H1 (cell line): Measurements from ENCODE around the gene RHBDD2. TPM values are rescaled to one million over a fixed set of nuclear protein-coding genes. Genes with fewer than 3 reads are reported as not detected.

Experiments
- CTCF ChIA-PET: fragments of 300-600 bp; sonication (Branson Sonifier 250); formaldehyde crosslinking; loops from one replicate; lab custom pipeline; 2021; ENCODE audit not compliant: partially characterized antibody; lab: Charles Lee
- POLR2A ChIA-PET: fragments of 300-600 bp; sonication (Branson Sonifier 250); formaldehyde crosslinking; loops from one replicate; lab custom pipeline; 2021; ENCODE audit warnings: inconsistent platforms; ENCODE audit not compliant: partially characterized antibody; lab: Charles Lee
- DNase-seq, 2 experiments: peaks; one replicate each; pipeline versions ENCODE4 v3.0.0 to v3.0.0-alpha.2; 2010 to 2022; ENCODE audit warnings: low spot score in 2 of 2, low read depth in 1 of 2, mixed read lengths in 1 of 2
- FAIRE-seq: peaks from 2 replicates; lab custom pipeline; 2011; peaks lifted over from hg19 to GRCh38; lab: Jason Lieb, UNC
- H2AFZ ChIP-seq: 2 replicates; pipeline ENCODE4 v1.8.1; 2012; ENCODE audit warnings: low read length, inconsistent platforms
- H2AK5ac ChIP-seq: 2 replicates; pipeline ENCODE4 v1.6.1; 2013; ENCODE audit warnings: low read depth, low read length
- H2BK120ac ChIP-seq: replicated peaks from 2 replicates; pipeline ENCODE3; 2013; ENCODE audit warnings: low read depth, low read length, inconsistent platforms
- H2BK12ac ChIP-seq: 2 replicates; pipeline ENCODE4 v1.6.1; 2013; ENCODE audit warnings: low read depth, low read length
- H2BK15ac ChIP-seq: 2 replicates; pipeline ENCODE4 v1.6.1; 2013; ENCODE audit warnings: low read length
- H2BK20ac ChIP-seq: 2 replicates; pipeline ENCODE4 v1.6.1; 2013; ENCODE audit warnings: low read length
- H2BK5ac ChIP-seq: 2 replicates; pipeline ENCODE4 v1.6.1; 2013; ENCODE audit warnings: low read depth, low read length
- H3K14ac ChIP-seq: 2 replicates; pipeline ENCODE4 v1.6.1; 2013; ENCODE audit warnings: inconsistent platforms; ENCODE audit not compliant: insufficient read length
- H3K18ac ChIP-seq: 2 replicates; pipeline ENCODE4 v1.6.1; 2013; ENCODE audit warnings: low read length; ENCODE audit errors: extremely low read depth
- H3K23ac ChIP-seq: 2 replicates; pipeline ENCODE4 v1.6.1; 2013; ENCODE audit warnings: inconsistent platforms; ENCODE audit not compliant: insufficient read length
- H3K23me2 ChIP-seq: 2 replicates; pipeline ENCODE4 v1.6.1; 2013; ENCODE audit warnings: low read depth, low read length
- H3K27ac ChIP-seq: 2 replicates; pipeline ENCODE4 v1.6.1; 2011; ENCODE audit warnings: low read depth, low read length, inconsistent platforms
- H3K27me3 ChIP-seq, 4 experiments: replicated peaks in 1 of 4; 1 replicate in 1 of 4; 2 replicates in 3 of 4; pipeline versions ENCODE4 v1.6.1 to v1.8.1; 2011 to 2013; ENCODE audit warnings: low read length in 3 of 4, mild to moderate bottlenecking in 3 of 4, inconsistent platforms in 2 of 4, mixed read lengths in 2 of 4, moderate library complexity in 1 of 4; ENCODE audit not compliant: control insufficient read depth in 3 of 4, insufficient read depth in 3 of 4; ENCODE audit errors: extremely low read depth in 1 of 4
- H3K36me3 ChIP-seq, 4 experiments: 2 replicates each; pipeline versions ENCODE4 v1.6.1 to v1.8.1; 2011 to 2013; ENCODE audit warnings: mild to moderate bottlenecking in 4 of 4, low read length in 3 of 4, moderate library complexity in 2 of 4, control low read depth in 1 of 4, inconsistent platforms in 1 of 4; ENCODE audit not compliant: insufficient read depth in 4 of 4, control insufficient read depth in 2 of 4
- H3K4ac ChIP-seq: replicated peaks from 2 replicates; pipeline ENCODE3; 2013; ENCODE audit warnings: low read length, low read depth, mixed read lengths, inconsistent platforms; ENCODE audit not compliant: insufficient read length
- H3K4me1 ChIP-seq, 4 experiments: replicated peaks in 1 of 4; 1 replicate in 1 of 4; 2 replicates in 3 of 4; pipeline versions ENCODE4 v1.6.1 to v1.8.1; 2011 to 2013; ENCODE audit warnings: low read length in 3 of 4, inconsistent platforms in 2 of 4, mixed read lengths in 1 of 4; ENCODE audit not compliant: insufficient read depth in 4 of 4, control insufficient read depth in 3 of 4
- H3K4me2 ChIP-seq, 2 experiments: 2 replicates each; pipeline versions ENCODE4 v1.6.1 to v1.8.1; 2011 to 2013; ENCODE audit warnings: low read depth in 2 of 2, low read length in 2 of 2, control low read depth in 1 of 2, inconsistent platforms in 1 of 2, mild to moderate bottlenecking in 1 of 2; ENCODE audit not compliant: insufficient read depth in 1 of 2
- H3K4me3 ChIP-seq, 4 experiments: fragments of 200-600, 300-600 bp in 1 of 4; sonication (generic), shearing (Covaris generic), sonication (Bioruptor Twin) in 1 of 4; 2 replicates each; pipeline versions ENCODE4 v1.5.1 to v1.8.1; 2011 to 2016; ENCODE audit warnings: low read length in 4 of 4, low read depth in 3 of 4, control low read depth in 2 of 4, inconsistent platforms in 2 of 4, mild to moderate bottlenecking in 2 of 4, mixed read lengths in 1 of 4, moderate library complexity in 1 of 4; ENCODE audit not compliant: insufficient read depth in 2 of 4; ENCODE audit errors: extremely low read depth in 1 of 4
- H3K56ac ChIP-seq: replicated peaks from 2 replicates; pipeline ENCODE3; 2013; ENCODE audit warnings: low read depth, mild to moderate bottlenecking, mixed read lengths, low read length, inconsistent platforms; ENCODE audit not compliant: insufficient read length
- H3K79me1 ChIP-seq: 2 replicates; pipeline ENCODE4 v1.6.1; 2013; ENCODE audit warnings: low read depth, low read length, control low read depth
- H3K79me2 ChIP-seq, 2 experiments: 2 replicates each; pipeline versions ENCODE4 v1.6.1 to v1.8.1; 2012 to 2013; ENCODE audit warnings: low read length in 2 of 2, mild to moderate bottlenecking in 2 of 2, inconsistent platforms in 1 of 2; ENCODE audit not compliant: insufficient read depth in 2 of 2, control insufficient read depth in 1 of 2
- H3K9ac ChIP-seq, 4 experiments: replicated peaks in 1 of 4; 1 replicate in 1 of 4; 2 replicates in 3 of 4; pipeline versions ENCODE4 v1.6.1 to v1.8.1; 2011 to 2013; ENCODE audit warnings: low read depth in 3 of 4, low read length in 3 of 4, control low read depth in 2 of 4, mild to moderate bottlenecking in 2 of 4, moderate library complexity in 2 of 4, inconsistent platforms in 1 of 4; ENCODE audit errors: extremely low read depth in 1 of 4
- H3K9me3 ChIP-seq, 2 experiments: 2 replicates each; pipeline versions ENCODE4 v1.6.1 to v1.8.1; 2012 to 2013; ENCODE audit warnings: mild to moderate bottlenecking in 2 of 2, moderate library complexity in 2 of 2, control low read depth in 1 of 2, inconsistent platforms in 1 of 2, low read depth in 1 of 2, low read length in 1 of 2, mixed read lengths in 1 of 2; ENCODE audit not compliant: insufficient read depth in 2 of 2
- H4K20me1 ChIP-seq, 2 experiments: replicated peaks in 1 of 2; 2 replicates each; pipeline versions ENCODE3 to v1.8.1; 2011 to 2013; ENCODE audit warnings: inconsistent platforms in 2 of 2, low read length in 2 of 2, mild to moderate bottlenecking in 1 of 2; ENCODE audit not compliant: insufficient read depth in 2 of 2, control insufficient read depth in 1 of 2
- H4K5ac ChIP-seq: 2 replicates; pipeline ENCODE4 v1.6.1; 2013; ENCODE audit warnings: low read length, low read depth, mixed read lengths, inconsistent platforms; ENCODE audit not compliant: insufficient read length
- H4K8ac ChIP-seq: 2 replicates; pipeline ENCODE4 v1.8.0; 2013; ENCODE audit warnings: mild to moderate bottlenecking, moderate library complexity, low read length, inconsistent platforms; ENCODE audit not compliant: insufficient read depth; ENCODE audit errors: extremely low read depth
- H4K91ac ChIP-seq: replicated peaks from 2 replicates; pipeline ENCODE3; 2013; ENCODE audit warnings: low read length, mixed read lengths, inconsistent platforms; ENCODE audit not compliant: insufficient read length
- CEBPB ChIP-seq: IDR thresholded peaks from 2 replicates; pipeline ENCODE4 v1.6.1; 2012; ENCODE audit warnings: low read depth, low read length
- FOSL1 ChIP-seq: IDR thresholded peaks from 2 replicates; pipeline ENCODE4 v1.6.1; 2011; ENCODE audit warnings: mild to moderate bottlenecking, low read depth, low read length, moderate library complexity; ENCODE audit not compliant: insufficient read depth
- POLR2A ChIP-seq, 2 experiments: IDR thresholded peaks; 1 replicate in 1 of 2; 2 replicates in 1 of 2; pipeline ENCODE4 v1.6.1; 2011; ENCODE audit warnings: low read depth in 2 of 2, low read length in 2 of 2, mild to moderate bottlenecking in 2 of 2; ENCODE audit errors: control extremely low read depth in 1 of 2
- POU5F1 ChIP-seq: IDR thresholded peaks from 2 replicates; pipeline ENCODE4 v1.6.1; 2011; ENCODE audit warnings: low read depth, mild to moderate bottlenecking, low read length, moderate library complexity
- WGBS, 2 experiments: shearing (Covaris generic) in 1 of 2; methylation state at CpG; one replicate each; pipeline versions ENCODE4 v1.1.6 to v1.1.7; 2013 to 2015; ENCODE audit warnings: low lambda C conversion rate in 2 of 2, mixed read lengths in 2 of 2, inconsistent platforms in 1 of 2, low coverage in 1 of 2, missing lambda C conversion rate in 1 of 2; ENCODE audit not compliant: insufficient replicate concordance in 2 of 2, insufficient coverage in 1 of 2, insufficient read length in 1 of 2; ENCODE audit errors: extremely low coverage in 1 of 2, missing lambda C conversion rate in 1 of 2; 5-methylcytosine and 5-hydroxymethylcytosine counted together
- polyA plus RNA-seq, 7 experiments: library from polyadenylated mRNA; depleted of rRNA in 3 of 7; stranded (reverse) in 5 of 7; unstranded in 2 of 7; fragments of >200 nt in 5 of 7; fragments of 200-250 nt in 2 of 7; gene quantifications; 1 replicate in 5 of 7; 2 replicates in 1 of 7; 4 replicates in 1 of 7; pipeline versions ENCODE4 v1.2.1 to v1.2.3, GENCODE V29; 2011 to 2013; ENCODE audit warnings: missing spikeins in 2 of 7, mixed read lengths in 2 of 7
- total RNA-seq: library from RNA; stranded (reverse); fragmentation: NEBNext Ultra II Directional; extraction: Animal tissue kit (Norgen Biotek cat#: 25700); gene quantifications from 2 replicates; pipeline ENCODE4 v1.2.1, GENCODE V29; 2021

RHBDD2 gene
- total and polyA plus RNA-seq, 2 of the 8 experiments (the other 6 are each of a cell fraction or from before 2014, with no cell fraction given) = 28.3 to 65.5 TPM

DNA sequence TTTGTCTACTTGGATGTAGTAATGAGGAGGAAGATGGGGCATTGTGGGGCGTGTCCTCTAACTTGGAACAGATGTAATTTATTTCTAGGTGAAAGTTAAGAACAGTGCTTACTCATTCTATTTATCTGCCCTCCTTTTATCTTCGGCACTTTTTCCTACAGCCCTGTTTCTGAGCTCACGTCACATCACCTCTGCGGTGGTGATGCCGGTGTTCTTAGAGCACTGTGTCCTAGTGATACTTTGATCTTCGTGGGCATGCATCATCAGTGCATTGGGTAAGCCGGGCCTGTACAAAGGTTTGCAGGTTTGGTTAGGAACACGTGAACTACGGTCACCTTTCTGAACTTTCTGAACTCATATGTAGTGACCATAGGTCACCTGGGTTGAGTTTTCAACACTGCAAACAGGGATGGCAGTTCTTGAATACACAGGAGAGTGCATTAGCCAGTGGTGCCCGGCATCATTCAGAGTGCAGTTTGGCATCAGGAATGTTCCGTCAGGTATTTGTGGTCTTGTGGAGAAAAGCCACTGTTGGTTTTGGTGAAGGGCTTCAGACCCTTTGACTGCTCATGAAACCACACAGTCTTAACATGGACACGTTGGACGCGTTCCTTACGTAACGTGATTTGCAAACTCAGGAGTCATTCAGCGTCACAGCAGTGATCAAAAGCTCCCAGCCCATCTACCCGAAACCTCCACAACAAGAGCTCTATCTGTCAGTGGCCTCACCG lies 41.8 kb downstream of the RHBDD2 start:
- H3K23ac ChIP-seq = no peak overlapping the region
- no peak overlapping the region for H2BK120ac ChIP-seq
- no peaks in the 10 kb centered on the region for H3K27me3 ChIP-seq
- peaks cover 0 to 3% (median 1%) of the 10 kb centered on the region in 4 experiments; a peak in 2 of 8 replicates for H3K36me3 ChIP-seq
- H3K9me3 ChIP-seq = no peaks in the 10 kb centered on the region
- no peak overlapping the region for H3K4ac ChIP-seq
- H3K9ac ChIP-seq = peak overlapping the region in 1 of 4 experiments; percentile 44; a peak in 1 of 7 replicates
- H4K8ac ChIP-seq = no peak overlapping the region
- no peak overlapping the region for H4K5ac ChIP-seq
- no peak overlapping the region for H2AFZ ChIP-seq
- H3K27ac ChIP-seq = no peak overlapping the region
- H3K4me3 ChIP-seq = no peak overlapping the region
- no peak overlapping the region for H2BK5ac ChIP-seq
- ChIA-PET POLR2A (interaction anchor here (0.6 to 2.2 kb wide), 4 partner anchors 8 to 267 kb away, joined by 3 to 6 read pairs (median 3); no protein-coding TSS in a partner anchor), CTCF (interaction anchor here (0.8 to 1.4 kb wide), 3 partner anchors 30 to 98 kb away, joined by 3 to 6 read pairs (median 4); no protein-coding TSS in a partner anchor)
- H2BK12ac ChIP-seq = no peak overlapping the region
- no peak overlapping the region for H2BK15ac ChIP-seq
- DNase-seq = no peak
- H3K56ac ChIP-seq = no peak overlapping the region
- peaks cover 20% of the 10 kb centered on the region for H3K79me1 ChIP-seq
- TF ChIP-seq POLR2A (IDR thresholded peaks at IDR 0.05; ENCODE audit: control extremely low read depth in 1 of 2, low read depth in 2 of 2, low read length in 2 of 2) = no peak
- TF ChIP-seq CEBPB = no peak
- no peak for TF ChIP-seq POU5F1
- TF ChIP-seq FOSL1 = no peak
- no peak overlapping the region for H3K18ac ChIP-seq
- no peak overlapping the region for H4K91ac ChIP-seq
- no peak for FAIRE-seq
- H2AK5ac ChIP-seq = no peak overlapping the region
- H3K4me2 ChIP-seq = no peak overlapping the region
- peaks cover 35 to 90% of the 10 kb centered on the region in 2 experiments for H3K79me2 ChIP-seq
- 91% methylated on average over 19 of the region's 19 CpGs; no CpG with 5 or more reads in 1 of the 2 experiments for WGBS, 2 experiments
- H3K4me1 ChIP-seq = peaks cover 2 to 7% (median 3%) of the 10 kb centered on the region in 4 experiments; a peak in 5 of 7 replicates
- H4K20me1 ChIP-seq = peaks cover 11 to 30% of the 10 kb centered on the region in 2 experiments
- H2BK20ac ChIP-seq = no peak overlapping the region
- peaks cover 4% of the 10 kb centered on the region for H3K23me2 ChIP-seq
- no peak overlapping the region for H3K14ac ChIP-seq
